Neural cell (in vitro differentiated cells): ENCODE data around the gene MBNL2. TPM values are rescaled to one million over a fixed set of nuclear protein-coding genes. Genes with fewer than 3 reads are reported as not detected.

Experiments used
- H2AFZ ChIP-seq: fragments of 200-600, 300-800 bp; sonication (generic), shearing (Covaris generic); 2 replicates; pipeline ENCODE4 v1.6.0; 2014; ENCODE audit warnings: low read depth, mild to moderate bottlenecking, antibody characterized with exemption, low read length, moderate library complexity
- H3F3A ChIP-seq: fragments of 200-600 bp; shearing (Covaris generic); 2 replicates; pipeline ENCODE4 v1.6.1; 2016; ENCODE audit warnings: mild to moderate bottlenecking, moderate library complexity, mixed read lengths, antibody characterized with exemption, low read length; ENCODE audit not compliant: insufficient read depth, poor library complexity, severe bottlenecking
- H3K27ac ChIP-seq: fragments of 200-600, 300-800 bp; sonication (generic), shearing (Covaris generic); 2 replicates; pipeline ENCODE4 v1.5.1; 2014; ENCODE audit warnings: mild to moderate bottlenecking, low read length, moderate library complexity
- H3K27me3 ChIP-seq: fragments of 300-800, 200-600 bp; sonication (generic), shearing (Covaris generic); 2 replicates; pipeline ENCODE4 v1.6.0; 2014; ENCODE audit warnings: mild to moderate bottlenecking, low read depth, low read length, moderate library complexity; ENCODE audit not compliant: insufficient read depth
- H3K36me3 ChIP-seq: fragments of 300-800, 200-600 bp; sonication (generic), shearing (Covaris generic); 2 replicates; pipeline ENCODE4 v1.5.1; 2014; ENCODE audit warnings: mild to moderate bottlenecking, antibody characterized with exemption, low read length, moderate library complexity; ENCODE audit not compliant: insufficient read depth
- H3K4me2 ChIP-seq: fragments of 300-800, 200-600 bp; sonication (generic), shearing (Covaris generic); 2 replicates; pipeline ENCODE4 v1.6.0; 2014; ENCODE audit warnings: mild to moderate bottlenecking, low read length
- H3K4me3 ChIP-seq: fragments of 300-800, 200-600 bp; sonication (generic), shearing (Covaris generic); 2 replicates; pipeline ENCODE4 v1.5.1; 2014; ENCODE audit warnings: mild to moderate bottlenecking, low read length, moderate library complexity
- H3K79me2 ChIP-seq: fragments of 200-600 bp; shearing (Covaris generic); replicated peaks from 2 replicates; pipeline ENCODE4 v1.6.0; 2014; ENCODE audit warnings: mild to moderate bottlenecking, low read length, moderate library complexity; ENCODE audit not compliant: insufficient read depth
- H3K9ac ChIP-seq: fragments of 300-800, 200-600 bp; sonication (generic), shearing (Covaris generic); 2 replicates; pipeline ENCODE4 v1.6.1; 2016; ENCODE audit warnings: mild to moderate bottlenecking, low read length, mixed read lengths
- H3K9me2 ChIP-seq: fragments of 200-600 bp; shearing (Covaris generic); 2 replicates; pipeline ENCODE4 v1.6.1; 2016; ENCODE audit warnings: mild to moderate bottlenecking, low read length, mixed read lengths; ENCODE audit not compliant: insufficient read depth
- H3K9me3 ChIP-seq: fragments of 200-600, 300-800 bp; sonication (generic), shearing (Covaris generic); 2 replicates; pipeline ENCODE4 v1.6.1; 2016; ENCODE audit warnings: mild to moderate bottlenecking, mixed run types, low read length, moderate library complexity, mixed read lengths
- H4K20me1 ChIP-seq: fragments of 200-600 bp; shearing (Covaris generic); 2 replicates; pipeline ENCODE4 v1.6.1; 2016; ENCODE audit warnings: mild to moderate bottlenecking, mixed run types; ENCODE audit not compliant: insufficient read depth
- CTCF ChIP-seq: fragments of 450-650 bp; IDR thresholded peaks from 2 replicates; pipeline ENCODE4 v1.5.1; 2014; ENCODE audit warnings: antibody characterized with exemption, mild to moderate bottlenecking, moderate library complexity; ENCODE audit not compliant: poor library complexity, severe bottlenecking
- EP300 ChIP-seq: fragments of 450-650 bp; conservative IDR thresholded peaks from 2 replicates; pipeline ENCODE4 v1.6.1; 2014; ENCODE audit warnings: antibody characterized with exemption, mild to moderate bottlenecking, moderate library complexity; ENCODE audit not compliant: poor library complexity, severe bottlenecking
- EZH2 ChIP-seq: fragments of 200-600, 300-800 bp; shearing (Covaris generic), sonication (generic); IDR thresholded peaks from 2 replicates; pipeline ENCODE4 v1.6.1; 2014; ENCODE audit warnings: antibody characterized with exemption, low read length, borderline replicate concordance, mild to moderate bottlenecking; ENCODE audit not compliant: insufficient read depth, poor library complexity, severe bottlenecking
- MXI1 ChIP-seq: fragments of 450-650 bp; conservative IDR thresholded peaks from 2 replicates; pipeline ENCODE4 v1.6.1; 2014; ENCODE audit warnings: antibody characterized with exemption, mild to moderate bottlenecking; ENCODE audit not compliant: poor library complexity, severe bottlenecking
- POLR2AphosphoS5 ChIP-seq: IDR thresholded peaks from 2 replicates; pipeline ENCODE4 v1.6.1; 2012
- RAD21 ChIP-seq: fragments of 450-650 bp; conservative IDR thresholded peaks from 2 replicates; pipeline ENCODE4 v1.6.1; 2014; ENCODE audit warnings: antibody characterized with exemption, mild to moderate bottlenecking, moderate library complexity
- REST ChIP-seq: IDR thresholded peaks from 2 replicates; pipeline ENCODE4 v1.6.1; 2012; ENCODE audit warnings: borderline replicate concordance
- SMC3 ChIP-seq: fragments of 450-650 bp; conservative IDR thresholded peaks from 2 replicates; pipeline ENCODE4 v1.6.1; 2014; ENCODE audit warnings: antibody characterized with exemption, mild to moderate bottlenecking, moderate library complexity; ENCODE audit not compliant: poor library complexity
- TAF1 ChIP-seq: IDR thresholded peaks from 2 replicates; pipeline ENCODE4 v1.6.1; 2012; ENCODE audit warnings: low read depth
- polyA plus RNA-seq: library from polyadenylated mRNA; depleted of rRNA; stranded (reverse); fragments of >200 nt; gene quantifications from 2 replicates; pipeline ENCODE4 v1.2.3, GENCODE V29; 2014

The MBNL2 gene
- polyA plus RNA-seq, 1 donor from 2014 or later = 4.3 TPM

DNA sequence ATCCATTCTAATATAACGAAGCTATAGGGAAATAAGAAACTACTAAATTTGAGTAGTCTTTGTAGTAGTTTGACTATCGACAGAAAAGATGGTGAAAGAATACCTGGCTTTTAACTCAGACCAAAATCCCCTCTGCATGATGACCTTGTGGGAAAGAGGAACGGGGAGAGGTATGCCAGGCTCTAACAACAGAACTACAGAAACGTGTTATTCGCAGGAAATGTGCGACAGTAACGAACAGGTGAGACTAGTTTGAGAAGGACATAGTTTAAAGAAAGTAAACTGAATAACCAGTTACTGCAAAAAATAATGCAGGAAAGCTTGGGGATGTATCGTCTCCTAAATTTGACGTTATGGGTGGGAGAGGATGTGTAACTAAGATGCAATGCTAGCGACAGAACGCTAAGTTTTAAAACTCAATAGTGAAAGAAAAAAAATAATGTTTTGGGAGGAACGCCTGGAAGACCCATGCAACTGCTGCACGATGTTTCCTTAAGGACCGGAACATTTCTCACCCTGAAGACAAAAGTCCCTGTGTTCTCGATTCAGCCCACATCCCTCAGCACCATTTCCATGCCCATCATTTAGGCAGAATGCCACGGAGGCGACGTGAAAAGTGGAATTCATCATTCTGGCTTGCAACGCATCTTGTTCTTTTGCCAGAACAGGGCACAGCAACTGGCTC is 210.2 kb downstream of the MBNL2 start:
- no peaks in the 10 kb centered on the region for H4K20me1 ChIP-seq
- H3K9me2 ChIP-seq = no peaks in the 10 kb centered on the region
- H3K4me3 ChIP-seq = peak overlapping the region; percentile 78
- no peaks in the 10 kb centered on the region for H3K9me3 ChIP-seq
- no peaks in the 10 kb centered on the region for H3K36me3 ChIP-seq
- H3K27ac ChIP-seq = peak overlapping the region; percentile 89
- peak overlapping the region; percentile 82 for H3K4me2 ChIP-seq
- H3F3A ChIP-seq = no peaks in the 10 kb centered on the region
- H2AFZ ChIP-seq = peak overlapping the region; percentile 54
- H3K27me3 ChIP-seq = no peaks in the 10 kb centered on the region
- H3K9ac ChIP-seq = peak overlapping the region; percentile 74
- H3K79me2 ChIP-seq = peaks cover 44% of the 10 kb centered on the region
- TF ChIP-seq MXI1 (peak; percentile 67), TAF1 (peak; percentile 78), RAD21 (peak; percentile 42), CTCF (no peak), REST (peak; percentile 78), EP300 (no peak), EZH2 (no peak), POLR2AphosphoS5 (no peak)

GRCh38 chr13:97432917-97433726 is 211.0 kb downstream of the MBNL2 start:
- Histone ChIP-seq H3K9me2 (no peaks in the 10 kb centered on the region), H3K27me3 (no peaks in the 10 kb centered on the region), H2AFZ (peak overlapping the region; percentile 98), H3K27ac (peak overlapping the region; percentile 99), H3K36me3 (no peaks in the 10 kb centered on the region), H4K20me1 (no peaks in the 10 kb centered on the region), H3K9me3 (no peaks in the 10 kb centered on the region), H3F3A (no peaks in the 10 kb centered on the region), H3K4me3 (peak overlapping the region; percentile 78), H3K79me2 (peaks cover 51% of the 10 kb centered on the region), H3K9ac (peak overlapping the region; percentile 96), H3K4me2 (peak overlapping the region; percentile 34)
- TF ChIP-seq EZH2 (no peak), CTCF (no peak), RAD21 (no peak), TAF1 (no peak), REST (peak; percentile 90), SMC3 (peak; percentile 44), POLR2AphosphoS5 (peak; percentile 91), EP300 (peak; percentile 98), MXI1 (no peak)
